ENCODE measurements around the gene TNFRSF13B. TPM values are rescaled to one million over a fixed set of nuclear protein-coding genes. Genes with fewer than 3 reads are reported as not detected.

TNFRSF13B gene
- total and polyA plus RNA-seq, 2 donors (not counting 1 experiment from before 2014, with no cell fraction given), result not detected

GRCh38 chr17:16909472-16910246 is 62.3 kb downstream of the TNFRSF13B start:
- no peak for DNase-seq (ENCODE audit: low read depth in 2 of 2)
- no peaks in the 10 kb centered on the region for H3K9me3 ChIP-seq (ENCODE audit: control insufficient read depth, insufficient read depth, low read depth, low read length)
- no peak overlapping the region for H3K9ac ChIP-seq (ENCODE audit: insufficient read depth, low read length)
- peaks cover 6% of the 10 kb centered on the region for H3K27me3 ChIP-seq (ENCODE audit: control insufficient read depth, insufficient read depth, low read length)
- H3K27ac ChIP-seq (ENCODE audit: insufficient read depth, low read length), result no peak overlapping the region
- no peak overlapping the region for H3K4me3 ChIP-seq (replicated peaks in 1 of 4; ENCODE audit: control extremely low read depth in 1 of 4, insufficient read depth in 1 of 4, low read depth in 3 of 4, low read length in 4 of 4)
- H3K36me3 ChIP-seq (ENCODE audit: control insufficient read depth, insufficient read depth, low read length), result no peaks in the 10 kb centered on the region
- no peak overlapping the region for H3K4me2 ChIP-seq (ENCODE audit: extremely low read depth, insufficient read depth, low read length)
- no peaks in the 10 kb centered on the region for H4K20me1 ChIP-seq (ENCODE audit: control insufficient read depth, extremely low read depth, insufficient read depth, low read length)
- H2AFZ ChIP-seq (ENCODE audit: low read length), result no peak overlapping the region
- no peaks in the 10 kb centered on the region for H3K79me2 ChIP-seq (ENCODE audit: control insufficient read depth, insufficient read depth, low read length)
- no peak for TF ChIP-seq EZH2 (IDR thresholded peaks at IDR 0.05; ENCODE audit: low read length, missing control alignments)
- TF ChIP-seq, protein P1, sequence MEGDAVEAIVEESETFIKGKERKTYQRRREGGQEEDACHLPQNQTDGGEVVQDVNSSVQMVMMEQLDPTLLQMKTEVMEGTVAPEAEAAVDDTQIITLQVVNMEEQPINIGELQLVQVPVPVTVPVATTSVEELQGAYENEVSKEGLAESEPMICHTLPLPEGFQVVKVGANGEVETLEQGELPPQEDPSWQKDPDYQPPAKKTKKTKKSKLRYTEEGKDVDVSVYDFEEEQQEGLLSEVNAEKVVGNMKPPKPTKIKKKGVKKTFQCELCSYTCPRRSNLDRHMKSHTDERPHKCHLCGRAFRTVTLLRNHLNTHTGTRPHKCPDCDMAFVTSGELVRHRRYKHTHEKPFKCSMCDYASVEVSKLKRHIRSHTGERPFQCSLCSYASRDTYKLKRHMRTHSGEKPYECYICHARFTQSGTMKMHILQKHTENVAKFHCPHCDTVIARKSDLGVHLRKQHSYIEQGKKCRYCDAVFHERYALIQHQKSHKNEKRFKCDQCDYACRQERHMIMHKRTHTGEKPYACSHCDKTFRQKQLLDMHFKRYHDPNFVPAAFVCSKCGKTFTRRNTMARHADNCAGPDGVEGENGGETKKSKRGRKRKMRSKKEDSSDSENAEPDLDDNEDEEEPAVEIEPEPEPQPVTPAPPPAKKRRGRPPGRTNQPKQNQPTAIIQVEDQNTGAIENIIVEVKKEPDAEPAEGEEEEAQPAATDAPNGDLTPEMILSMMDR (conservative IDR thresholded peaks at IDR 0.05 in 1 of 2, IDR thresholded peaks at IDR 0.05 in 1 of 2; ENCODE audit: low read depth in 1 of 2, low read length in 2 of 2), result no peak
- no peaks in the 10 kb centered on the region for H3K4me1 ChIP-seq (ENCODE audit: control insufficient read depth, extremely low read depth, insufficient read depth, low read length)

DNA sequence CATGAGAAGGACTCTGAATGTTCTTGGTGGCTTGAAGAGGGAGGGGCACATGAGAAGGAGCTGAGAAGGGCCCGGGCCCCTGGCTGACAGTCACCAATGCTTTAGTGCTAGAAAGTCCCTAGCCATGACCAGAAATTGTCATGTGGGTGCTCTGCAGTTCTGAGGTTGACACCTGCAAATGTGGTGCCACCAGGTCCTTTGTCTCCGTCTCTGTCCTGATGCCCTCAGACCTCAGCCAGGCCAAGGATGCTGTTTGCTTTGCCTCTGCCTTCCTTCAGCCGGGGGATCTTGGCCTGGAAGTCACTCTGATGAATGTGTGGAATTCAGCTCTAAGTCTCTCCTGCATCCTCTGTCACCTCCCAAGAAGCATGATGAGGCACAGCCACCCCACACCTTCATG is 63.6 kb downstream of the TNFRSF13B start:
- DNase-seq (ENCODE audit: low read depth in 2 of 2), result no peak
- TF ChIP-seq, protein P1 (conservative IDR thresholded peaks at IDR 0.05 in 1 of 2, IDR thresholded peaks at IDR 0.05 in 1 of 2; ENCODE audit: low read depth in 1 of 2, low read length in 2 of 2), result no peak
- no peak for TF ChIP-seq EZH2 (IDR thresholded peaks at IDR 0.05; ENCODE audit: low read length, missing control alignments)

DNA sequence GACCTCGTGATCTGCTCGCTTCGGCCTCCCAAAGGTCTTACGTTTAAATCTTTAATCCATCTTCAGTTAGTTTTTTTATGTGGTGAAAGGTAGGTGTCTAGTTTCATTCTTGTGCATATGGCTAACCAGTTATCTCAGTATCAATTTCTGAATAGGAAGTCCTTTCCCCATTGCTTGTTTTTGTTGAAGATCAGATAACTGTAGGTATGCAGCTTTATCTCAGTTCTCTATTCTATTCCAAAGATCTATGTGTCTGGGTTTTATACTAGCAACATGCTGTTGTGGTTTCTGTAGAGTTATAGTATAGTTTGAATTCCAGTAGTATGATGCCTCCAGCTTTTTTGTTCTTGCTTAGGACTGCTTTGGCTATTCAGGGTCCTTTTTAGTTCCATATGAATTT is 65.2 kb downstream of the TNFRSF13B start:
- TF ChIP-seq EZH2 (IDR thresholded peaks at IDR 0.05; ENCODE audit: low read length, missing control alignments), result no peak
- TF ChIP-seq, protein P1 (conservative IDR thresholded peaks at IDR 0.05 in 1 of 2, IDR thresholded peaks at IDR 0.05 in 1 of 2; ENCODE audit: low read depth in 1 of 2, low read length in 2 of 2), result no peak

More for the DNA sequence above, 63.6 kb downstream of the TNFRSF13B start:
- Histone ChIP-seq H3K36me3 (ENCODE audit: control insufficient read depth, insufficient read depth, low read length) (no peaks in the 10 kb centered on the region), H2AFZ (ENCODE audit: low read length) (no peak overlapping the region), H3K4me3 (replicated peaks in 1 of 4; ENCODE audit: control extremely low read depth in 1 of 4, insufficient read depth in 1 of 4, low read depth in 3 of 4, low read length in 4 of 4) (no peak overlapping the region), H3K4me1 (ENCODE audit: control insufficient read depth, extremely low read depth, insufficient read depth, low read length) (no peaks in the 10 kb centered on the region), H3K79me2 (ENCODE audit: control insufficient read depth, insufficient read depth, low read length) (no peaks in the 10 kb centered on the region), H3K27ac (ENCODE audit: insufficient read depth, low read length) (no peak overlapping the region), H3K9ac (ENCODE audit: insufficient read depth, low read length) (no peak overlapping the region), H3K27me3 (ENCODE audit: control insufficient read depth, insufficient read depth, low read length) (peaks cover 6% of the 10 kb centered on the region), H3K4me2 (ENCODE audit: extremely low read depth, insufficient read depth, low read length) (no peak overlapping the region), H3K9me3 (ENCODE audit: control insufficient read depth, insufficient read depth, low read depth, low read length) (no peaks in the 10 kb centered on the region), H4K20me1 (ENCODE audit: control insufficient read depth, extremely low read depth, insufficient read depth, low read length) (no peaks in the 10 kb centered on the region)

More for the DNA sequence above, 65.2 kb downstream of the TNFRSF13B start:
- Histone ChIP-seq H3K79me2 (ENCODE audit: control insufficient read depth, insufficient read depth, low read length) (no peaks in the 10 kb centered on the region), H3K9ac (ENCODE audit: insufficient read depth, low read length) (no peak overlapping the region), H3K4me2 (ENCODE audit: extremely low read depth, insufficient read depth, low read length) (no peak overlapping the region), H3K36me3 (ENCODE audit: control insufficient read depth, insufficient read depth, low read length) (no peaks in the 10 kb centered on the region), H2AFZ (ENCODE audit: low read length) (no peak overlapping the region), H3K4me1 (ENCODE audit: control insufficient read depth, extremely low read depth, insufficient read depth, low read length) (no peaks in the 10 kb centered on the region), H3K27ac (ENCODE audit: insufficient read depth, low read length) (no peak overlapping the region), H3K9me3 (ENCODE audit: control insufficient read depth, insufficient read depth, low read depth, low read length) (no peaks in the 10 kb centered on the region), H4K20me1 (ENCODE audit: control insufficient read depth, extremely low read depth, insufficient read depth, low read length) (no peaks in the 10 kb centered on the region), H3K4me3 (replicated peaks in 1 of 4; ENCODE audit: control extremely low read depth in 1 of 4, insufficient read depth in 1 of 4, low read depth in 3 of 4, low read length in 4 of 4) (no peak overlapping the region), H3K27me3 (ENCODE audit: control insufficient read depth, insufficient read depth, low read length) (peaks cover 5% of the 10 kb centered on the region)
- peak in 1 of 2 donors; percentile 93 for DNase-seq (ENCODE audit: low read depth in 2 of 2)
